Measurements from ENCODE around the gene FRS3. TPM values are rescaled to one million over a fixed set of nuclear protein-coding genes. Genes with fewer than 3 reads are reported as not detected.

Gene FRS3
- total and polyA plus RNA-seq, 9 of the 15 experiments (the other 6 are each of a cell fraction or from before 2014, with no cell fraction given): 0.03 to 3.7 (median 1.6) TPM

GRCh38 chr6:41785689-41786450, 6.2 kb upstream of the FRS3 start (continued):
- TF ChIP-seq CUX1 (CRISPR knock-in tag; IDR thresholded peaks at IDR 0.05) (no peak), PHB (CRISPR knock-in tag; IDR thresholded peaks at IDR 0.05) (no peak), FOXJ3 (CRISPR knock-in tag; IDR thresholded peaks at IDR 0.05) (no peak), FIP1L1 (IDR thresholded peaks at IDR 0.05; ENCODE audit: low read depth, low read length, poor library complexity, severe bottlenecking) (peak; percentile 47), RNF219 (CRISPR knock-in tag; IDR thresholded peaks at IDR 0.05) (no peak), U2AF1 (optimal IDR thresholded peaks at IDR 0.05; ENCODE audit: low read depth, low read length) (no peak), BRF2 (IDR thresholded peaks at IDR 0.05; ENCODE audit: borderline replicate concordance, insufficient read depth, insufficient read length) (no peak), AFF1 (IDR thresholded peaks at IDR 0.05; ENCODE audit: low read depth in 1 of 2, partially characterized antibody in 2 of 2) (no peak), ZNF24 (IDR thresholded peaks at IDR 0.05) (peak; percentile 96), KDM5B (IDR thresholded peaks at IDR 0.05; ENCODE audit: insufficient replicate concordance, low read depth, low read length) (no peak), MLLT1 (IDR thresholded peaks at IDR 0.05) (no peak), SMAD3 (CRISPR knock-in tag; conservative IDR thresholded peaks at IDR 0.05) (no peak)

All from K562 (cell line).